NCI-H69 (cell line): Measurements from ENCODE around the gene ERC1.

Experiments
- DNase-seq: peaks from one replicate; lab custom pipeline; 2025; lab: John Stamatoyannopoulos, UW

Gene ERC1

GRCh38 chr12:1445807-1446206 lies 454.8 kb downstream of the ERC1 start:
- DNase-seq: no peak

GRCh38 chr12:1448336-1448735 lies 457.3 kb downstream of the ERC1 start:
- no peak for DNase-seq

DNA sequence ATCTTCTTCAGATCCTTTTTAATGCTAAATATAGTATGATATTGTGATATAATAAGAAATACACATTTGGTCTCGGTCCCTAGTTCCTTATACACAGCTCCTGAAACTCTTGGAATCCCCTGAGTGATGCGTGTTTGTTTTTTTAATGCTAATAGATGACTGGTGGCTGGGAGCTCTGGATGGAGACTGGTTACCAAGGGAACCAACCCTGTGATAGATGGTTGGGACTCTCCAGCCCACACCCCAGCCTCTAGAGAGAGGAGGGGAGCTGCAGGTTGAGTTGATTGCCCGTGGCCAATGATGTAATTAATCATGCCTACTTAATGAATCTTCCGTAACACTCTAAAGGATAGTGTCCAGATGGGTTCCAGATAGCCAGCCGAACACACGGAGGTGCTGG lies 462.8 kb downstream of the ERC1 start:
- DNase-seq: peak; percentile 28

DNA sequence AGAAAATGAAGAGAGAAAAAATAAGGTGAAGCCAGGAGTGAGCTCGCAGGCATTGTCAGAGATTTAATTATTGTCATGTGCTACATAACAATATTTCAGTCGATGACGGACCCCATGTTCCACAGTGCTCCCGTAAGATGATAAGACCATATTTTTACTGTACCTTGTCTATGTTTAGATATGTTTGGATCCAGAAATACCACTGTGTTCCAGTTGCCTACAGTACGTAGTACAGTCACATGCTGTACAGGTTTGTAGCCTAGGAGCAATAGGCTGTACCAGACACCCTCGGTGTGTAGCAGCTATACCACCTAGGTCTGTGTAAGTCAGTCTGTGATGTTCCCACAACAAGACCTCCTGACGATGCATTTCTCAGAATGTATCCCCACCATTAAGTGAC lies 465.9 kb downstream of the ERC1 start:
- DNase-seq: no peak

DNA sequence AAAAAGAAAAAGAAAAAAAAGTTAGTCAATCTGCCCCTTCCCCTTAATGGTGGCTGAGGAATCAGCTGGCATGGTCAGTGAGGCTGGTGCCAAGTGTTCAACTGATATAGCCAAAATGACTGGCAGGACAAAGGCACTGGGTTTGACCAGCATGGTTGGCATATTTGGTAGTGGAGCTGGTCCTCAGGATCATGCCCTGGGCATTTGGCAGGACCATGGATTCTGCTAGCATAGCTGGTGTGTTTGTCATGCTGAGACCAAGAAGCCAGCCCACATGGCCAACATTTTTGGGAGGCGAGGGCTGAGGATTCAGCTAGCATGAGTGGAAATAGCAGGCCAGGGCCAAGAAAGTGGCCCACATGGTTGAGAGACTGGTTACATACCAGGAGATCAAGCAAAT lies 466.9 kb downstream of the ERC1 start:
- DNase-seq: no peak

GRCh38 chr12:1459339-1459738 lies 468.3 kb downstream of the ERC1 start:
- no peak for DNase-seq

DNA sequence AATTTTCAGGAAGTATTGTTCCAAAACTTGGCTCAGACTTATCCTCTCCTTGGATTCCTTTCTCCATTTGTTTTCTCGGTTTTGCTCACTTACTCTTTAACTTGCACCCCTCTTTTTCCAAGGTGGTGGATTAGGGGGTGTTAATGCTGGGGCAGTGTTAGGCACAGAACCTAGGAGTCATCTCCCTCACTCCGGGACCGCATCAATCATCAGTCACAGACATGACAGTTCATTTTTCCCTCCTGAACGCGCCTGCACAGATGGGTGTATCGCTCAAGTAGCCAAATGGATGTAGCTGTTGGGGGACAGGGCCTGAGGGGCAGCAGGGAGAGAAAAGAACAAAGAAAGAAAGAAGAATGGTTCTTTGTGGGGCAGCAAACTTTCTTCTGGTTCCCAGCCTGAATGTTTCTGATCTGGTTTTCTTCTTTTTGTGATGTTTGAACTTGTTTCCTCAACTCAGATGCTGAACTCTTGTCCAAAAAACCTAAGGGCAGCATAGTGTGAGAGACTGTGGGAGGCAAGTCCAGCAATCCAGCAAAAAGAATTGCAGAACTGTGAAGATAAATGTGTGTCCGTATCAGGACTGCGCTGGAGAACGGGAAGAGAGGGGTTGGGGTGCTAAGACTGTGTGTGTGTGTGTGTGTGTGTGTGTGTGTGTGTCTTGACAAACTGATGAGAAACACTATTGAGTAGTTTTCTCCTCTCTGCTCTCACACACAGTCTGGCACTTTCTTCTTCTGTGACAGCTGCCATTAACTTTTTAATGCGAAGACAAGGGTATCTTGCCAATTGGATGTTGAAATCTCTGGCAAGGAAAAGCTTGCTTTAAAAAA lies 472.3 kb downstream of the ERC1 start:
- no peak for DNase-seq

- peak; percentile 31 for DNase-seq
Measured at GRCh38 chr12:1464925-1465324, 473.9 kb downstream of the ERC1 start.

DNA sequence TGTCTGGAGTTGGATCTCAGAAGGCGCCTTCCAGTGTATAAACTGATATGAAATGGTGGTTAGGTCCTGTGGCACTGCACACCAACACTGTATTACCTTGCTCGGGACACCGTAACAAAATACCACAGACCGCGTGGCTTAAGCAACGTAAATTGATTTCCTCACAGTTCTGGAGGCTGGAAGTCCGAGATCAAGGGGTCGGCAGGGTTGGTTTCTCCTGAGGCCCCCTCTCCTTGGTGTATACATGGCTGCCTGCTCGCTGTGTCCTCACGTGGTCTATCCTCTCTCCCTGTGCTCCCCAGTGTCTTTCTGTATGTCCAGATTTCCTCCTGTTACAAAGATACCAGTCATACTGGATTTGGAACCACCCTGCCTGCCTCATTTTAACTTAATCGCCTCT lies 475.0 kb downstream of the ERC1 start:
- DNase-seq: no peak

- peak; percentile 52 for DNase-seq
Measured at GRCh38 chr12:1466481-1467154, 475.6 kb downstream of the ERC1 start.

DNA sequence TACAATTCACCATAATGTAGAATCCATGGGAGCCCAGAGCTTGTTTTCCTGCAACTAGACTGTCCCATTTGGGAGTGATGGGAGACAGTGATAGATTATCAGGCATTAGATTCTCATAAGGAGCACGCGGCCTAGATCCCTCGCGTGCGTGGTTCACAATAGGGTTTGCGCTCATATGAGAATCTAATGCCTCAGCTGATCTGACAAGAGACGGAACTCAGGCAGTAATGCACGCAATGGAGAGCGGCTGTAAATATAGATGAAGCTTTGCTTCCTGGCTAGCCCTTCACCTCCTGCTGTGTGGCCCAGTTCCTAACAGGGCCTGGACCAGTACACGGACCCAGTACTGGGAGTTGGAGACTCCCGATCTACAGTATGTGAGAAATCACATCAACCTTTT lies 476.7 kb downstream of the ERC1 start:
- DNase-seq: no peak

- peak; percentile 47 for DNase-seq
Measured at GRCh38 chr12:1469070-1469469, 478.0 kb downstream of the ERC1 start.

DNA sequence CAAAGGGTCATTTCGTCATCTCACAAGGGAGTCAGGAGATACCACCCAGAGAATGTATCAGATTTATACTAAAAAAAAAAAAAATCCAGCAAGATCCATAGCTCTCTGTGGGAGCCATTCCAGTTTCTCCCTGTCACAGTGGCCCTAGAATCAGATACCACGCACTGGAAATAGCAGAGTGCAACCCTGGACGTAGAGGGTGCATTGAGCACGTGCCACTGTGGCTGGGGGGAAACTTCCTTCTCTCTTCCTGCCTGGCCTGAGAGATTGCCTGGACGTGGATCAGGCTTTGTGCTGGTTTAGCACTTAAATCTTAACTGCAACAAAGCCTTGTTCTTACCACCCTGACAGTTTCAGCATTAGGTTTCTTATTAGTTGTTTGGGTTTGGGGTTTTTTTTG lies 479.0 kb downstream of the ERC1 start:
- no peak for DNase-seq

DNA sequence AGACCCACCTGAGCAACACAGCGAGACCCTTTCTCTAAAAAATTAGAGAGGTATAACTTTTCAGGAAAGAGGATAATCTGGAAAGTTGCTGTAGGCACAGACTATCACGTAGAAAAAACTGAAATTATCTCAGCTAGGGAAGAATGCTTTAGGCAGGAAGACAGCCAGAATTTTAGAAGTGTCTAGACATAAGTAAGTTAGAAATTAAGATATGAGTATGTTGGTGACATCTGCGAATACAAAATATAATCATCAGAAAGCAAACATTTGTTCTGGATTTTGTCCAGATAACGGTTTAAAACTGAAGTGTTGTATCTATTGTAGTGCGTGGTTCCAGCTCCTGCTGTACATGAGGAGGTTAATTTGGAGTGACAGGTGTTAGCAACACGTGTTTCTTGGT lies 480.2 kb downstream of the ERC1 start:
- DNase-seq: no peak

DNA sequence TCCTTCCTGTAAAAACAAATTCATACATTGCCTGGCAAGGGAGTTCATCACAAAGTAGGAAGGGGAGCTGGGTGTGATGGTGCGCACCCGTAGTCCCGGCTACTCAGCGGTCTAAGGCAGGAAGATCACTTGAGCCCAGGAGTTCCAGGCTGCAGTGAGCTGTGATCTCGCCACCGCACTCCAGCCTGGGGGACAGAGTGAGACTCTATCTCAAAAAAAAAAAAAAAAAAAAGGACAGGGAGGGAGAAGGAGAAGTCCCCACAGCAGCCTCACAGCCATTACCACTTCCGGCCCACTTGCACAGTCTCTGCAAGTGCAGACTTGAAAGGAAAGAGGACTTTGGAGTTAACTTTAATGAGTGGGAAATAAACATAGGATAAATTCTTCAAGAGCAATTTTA lies 482.4 kb downstream of the ERC1 start:
- DNase-seq: no peak

DNA sequence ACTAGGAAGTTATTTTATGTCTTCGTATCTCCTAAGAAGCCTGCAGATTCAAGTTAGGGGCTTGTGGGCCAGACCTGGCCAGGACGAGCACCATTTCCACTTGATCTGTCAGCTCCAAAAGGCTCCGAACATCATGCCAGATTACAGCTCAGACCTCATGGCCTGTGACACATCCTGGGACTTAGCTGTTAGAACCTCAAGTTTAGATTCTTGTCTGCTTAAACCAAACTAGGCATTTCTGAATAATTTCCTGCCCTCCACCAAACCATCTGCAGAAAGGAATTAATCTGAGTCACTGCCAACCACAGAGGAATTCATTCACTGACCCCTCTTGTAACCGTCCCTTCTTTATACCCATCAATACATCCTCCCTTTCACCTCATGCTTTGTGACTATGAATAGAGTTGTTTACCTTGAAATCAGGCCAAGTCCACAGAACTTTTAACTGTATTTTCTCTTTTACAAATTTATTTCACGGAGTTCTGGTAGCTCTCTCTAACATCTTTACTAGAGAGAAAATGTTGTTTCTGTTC lies 483.1 kb downstream of the ERC1 start:
- peak; percentile 58 for DNase-seq

DNA sequence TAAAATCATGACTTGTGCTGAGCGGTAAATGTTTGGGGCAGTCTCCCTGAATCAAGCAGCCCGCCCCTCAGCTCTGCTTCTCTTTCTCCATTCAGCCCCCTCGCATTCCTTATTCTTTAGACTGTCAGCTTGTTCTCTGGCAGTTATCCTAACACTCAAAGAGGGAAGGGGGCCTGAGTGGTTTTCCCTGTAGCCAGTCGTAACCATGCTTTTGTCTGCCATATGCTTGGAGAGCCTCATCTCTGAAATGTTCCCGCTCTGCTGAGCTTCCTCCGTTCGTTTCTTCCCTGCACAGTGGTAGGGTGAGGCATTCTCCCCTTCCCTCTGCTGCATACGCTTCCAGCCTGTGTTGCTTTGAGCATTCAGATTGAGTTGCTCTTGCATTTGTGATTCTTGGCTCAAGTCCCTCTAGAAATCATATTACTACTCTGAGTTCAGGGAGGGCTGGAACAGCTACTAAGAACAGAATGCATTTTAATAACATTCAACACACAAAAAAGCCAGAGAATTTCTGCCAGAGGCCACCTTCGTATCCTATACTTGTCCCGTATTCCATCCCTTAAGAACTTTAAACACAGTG lies 483.6 kb downstream of the ERC1 start:
- DNase-seq: peak; percentile 58

GRCh38 chr12:1479645-1480044 lies 488.6 kb downstream of the ERC1 start:
- no peak for DNase-seq

- no peak for DNase-seq
Measured at GRCh38 chr12:1481326-1481725, 490.3 kb downstream of the ERC1 start.

- DNase-seq: no peak
Measured at GRCh38 chr12:1481906-1482305, 490.9 kb downstream of the ERC1 start.

GRCh38 chr12:1488908-1489381 lies 497.9 kb downstream of the ERC1 start:
- no peak for DNase-seq

- DNase-seq: no peak
Measured at GRCh38 chr12:1491983-1492697, 501.1 kb downstream of the ERC1 start.
